GM04504 (cell line): ENCODE data around the gene ASXL2.
"Not testable (repeated sequence)": the region's sequence is repeated elsewhere in the genome, so short reads cannot be mapped to it uniquely, and the experiment has no call there.

Source experiments
- DNase-seq: peaks from one replicate; pipeline ENCODE4 v3.0.0-alpha.2; 2012; ENCODE audit warnings: low read depth

The ASXL2 gene

DNA sequence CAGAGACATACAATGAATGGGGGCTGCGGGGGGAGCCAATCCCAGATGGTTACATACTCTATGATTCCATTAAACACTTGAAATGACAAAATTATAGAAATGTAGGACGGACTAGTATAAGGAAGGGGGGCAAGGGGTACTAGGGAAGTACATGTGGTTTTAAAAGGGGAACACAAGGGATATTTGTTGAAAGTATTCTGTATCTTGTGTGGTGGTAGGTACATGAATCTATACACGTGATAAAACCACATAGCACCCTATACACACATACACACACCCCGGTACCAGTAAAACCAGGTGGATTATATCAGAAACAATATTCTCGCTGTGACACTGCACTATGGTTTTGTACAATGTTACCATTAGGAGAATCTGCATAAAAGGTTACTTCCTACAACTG lies 45.4 kb downstream of the ASXL2 start:
- DNase-seq = no peak

DNA sequence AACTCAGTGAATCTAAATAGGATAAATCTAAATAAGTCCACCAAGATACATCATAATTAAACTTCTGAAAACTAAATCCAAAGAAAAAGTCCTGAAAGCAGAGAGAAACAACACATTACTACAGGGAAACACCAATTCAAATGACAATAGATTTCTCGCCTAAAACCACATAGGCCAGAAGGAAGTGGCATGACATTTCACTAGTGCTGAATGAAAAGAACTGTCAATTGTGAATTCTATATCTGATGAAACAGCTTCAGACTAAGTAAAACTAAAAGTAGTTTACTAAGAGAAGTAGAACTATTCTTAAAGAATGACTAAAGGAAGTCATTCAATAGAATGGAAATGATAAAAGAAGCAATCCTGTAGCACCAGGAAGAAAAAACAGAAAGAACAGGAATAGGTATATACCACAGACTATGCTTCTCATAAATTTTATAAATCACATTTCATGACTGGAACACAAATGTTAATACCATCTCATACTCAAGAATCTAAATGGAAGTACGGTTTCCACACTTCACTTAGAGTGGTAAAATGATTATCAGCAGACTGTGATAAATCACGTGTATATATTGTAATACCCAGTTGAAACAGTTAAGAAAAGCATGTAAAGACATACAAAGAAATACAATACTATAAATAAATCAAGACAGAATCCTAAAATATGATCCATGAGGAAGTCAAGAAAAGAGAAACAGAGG lies 46.4 kb downstream of the ASXL2 start:
- DNase-seq = no peak

DNA sequence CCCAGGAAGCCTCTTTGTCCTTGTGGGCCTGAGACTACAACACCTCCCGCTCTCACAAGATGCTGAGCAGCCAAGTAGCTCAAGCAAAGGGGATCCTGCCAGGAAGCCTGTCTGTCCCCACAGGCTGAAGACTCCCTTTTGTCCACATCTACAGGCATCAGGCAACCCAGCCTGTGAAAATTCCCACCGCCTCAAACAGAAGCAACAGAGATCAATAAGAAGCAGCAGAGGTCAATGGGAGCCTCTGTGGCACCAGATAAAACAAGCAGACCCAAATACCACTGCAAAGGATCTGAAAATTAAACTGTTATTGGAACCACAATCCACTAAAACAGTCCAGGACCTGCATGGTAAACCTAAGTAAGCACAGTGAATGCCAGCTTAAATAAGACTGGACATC lies 48.5 kb downstream of the ASXL2 start:
- DNase-seq = no peak

DNA sequence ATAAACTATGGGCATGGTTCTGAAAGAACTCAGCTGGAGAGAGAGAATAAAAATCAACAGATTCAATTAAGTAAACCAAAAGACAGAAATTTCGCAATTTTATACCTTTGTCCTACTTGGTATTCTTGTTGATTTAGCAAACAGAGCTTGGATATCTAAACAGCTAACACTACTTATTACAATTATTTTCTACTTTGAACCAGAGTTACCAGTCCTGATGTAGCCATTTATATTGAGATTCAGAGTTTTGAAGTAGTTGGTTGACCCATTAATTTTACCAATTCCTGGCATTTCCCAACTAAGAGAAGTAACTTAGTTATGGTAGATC lies 48.9 kb downstream of the ASXL2 start:
- DNase-seq = no peak

DNA sequence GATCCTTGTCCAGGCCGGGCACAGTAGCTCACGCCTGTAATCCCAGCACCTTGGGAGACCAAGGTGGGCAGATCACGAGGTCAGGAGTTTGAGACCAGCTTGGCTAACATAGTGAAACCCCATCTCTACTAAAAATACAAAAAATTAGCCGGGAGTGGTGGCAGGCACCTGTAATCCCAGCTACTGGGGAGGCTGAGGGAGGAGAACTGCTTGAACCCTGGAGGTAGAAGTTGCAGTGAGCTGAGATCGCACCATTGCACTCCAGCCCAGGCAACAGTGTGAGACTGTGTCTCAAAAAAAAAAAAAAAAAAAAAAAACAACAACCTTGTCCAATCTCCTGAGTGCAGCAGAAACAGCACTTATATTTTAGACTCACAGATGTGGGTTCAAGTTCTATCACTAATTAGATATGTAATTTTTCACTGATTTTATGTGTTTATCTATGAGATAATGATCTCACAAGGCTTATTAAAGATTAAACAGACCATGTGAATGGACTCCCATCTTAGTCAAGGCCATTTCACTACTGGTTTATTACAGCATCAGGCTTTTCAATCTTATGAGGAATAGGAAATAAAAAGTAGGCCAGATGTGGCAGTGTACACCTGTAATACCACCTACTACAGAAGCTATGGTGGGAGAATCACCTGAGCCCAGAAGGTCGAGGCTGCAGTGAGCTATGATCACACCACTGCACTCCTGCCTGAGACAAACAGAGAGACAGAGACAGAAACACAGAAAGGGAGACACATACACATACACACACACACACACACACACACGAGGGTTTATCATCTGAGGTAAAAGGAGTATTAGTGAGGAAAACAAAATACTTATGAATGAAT lies 49.5 kb downstream of the ASXL2 start:
- DNase-seq = not testable (repeated sequence)

DNA sequence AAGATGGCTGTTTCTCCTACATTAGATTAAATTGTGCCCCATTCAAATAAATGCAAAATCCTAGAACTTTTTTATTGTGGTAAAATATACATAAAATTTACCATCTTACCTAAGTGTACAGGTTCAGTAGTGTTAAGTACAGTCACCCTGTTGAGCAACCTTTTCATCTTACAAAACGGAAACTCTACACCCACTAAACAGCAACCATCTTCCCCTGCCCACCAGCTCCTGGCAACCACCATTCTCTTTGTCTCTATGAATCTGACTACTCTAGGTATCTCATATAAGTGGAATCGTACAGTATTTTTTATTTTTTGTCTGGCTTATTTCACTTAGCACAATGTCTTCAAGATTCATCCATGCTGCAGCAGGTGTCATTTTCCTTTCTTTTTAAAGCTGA lies 53.0 kb downstream of the ASXL2 start:
- no peak for DNase-seq

DNA sequence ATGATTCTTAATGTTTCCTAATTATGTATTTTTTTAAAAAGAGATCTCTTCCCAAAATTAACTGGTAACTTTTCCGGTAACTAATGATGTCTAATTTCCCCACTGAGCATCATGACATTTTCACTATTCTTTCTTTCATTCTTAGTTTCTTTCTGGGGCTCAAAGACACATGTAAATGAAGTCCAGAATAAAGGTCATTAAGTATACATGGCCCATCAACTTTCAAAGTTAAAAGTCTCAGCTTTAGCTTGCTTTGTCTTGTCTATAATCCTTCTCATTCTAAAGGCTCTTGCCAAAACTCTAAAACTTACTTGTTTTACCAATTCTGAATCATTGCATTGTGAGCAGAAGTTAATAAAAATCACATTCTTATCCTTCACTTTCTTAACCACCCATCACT lies 53.6 kb downstream of the ASXL2 start:
- no peak for DNase-seq

DNA sequence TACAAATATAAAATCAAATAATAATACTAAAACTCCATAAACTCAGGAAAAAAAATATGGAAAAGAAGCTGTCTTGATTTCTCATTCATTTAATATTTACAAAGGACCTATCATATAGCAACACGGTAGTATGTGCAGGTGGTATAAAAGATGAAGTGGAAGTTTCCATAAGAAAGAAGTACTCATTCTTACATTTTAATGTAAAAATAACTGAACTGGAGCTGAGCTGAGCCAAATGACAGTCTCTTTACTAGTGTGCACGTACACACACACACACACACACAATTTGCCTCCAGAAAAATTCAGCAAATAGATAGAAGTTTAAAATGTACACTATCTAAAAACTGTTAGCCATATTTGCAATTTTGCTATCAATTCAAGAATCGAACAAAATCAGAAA lies 54.1 kb downstream of the ASXL2 start:
- no peak for DNase-seq

DNA sequence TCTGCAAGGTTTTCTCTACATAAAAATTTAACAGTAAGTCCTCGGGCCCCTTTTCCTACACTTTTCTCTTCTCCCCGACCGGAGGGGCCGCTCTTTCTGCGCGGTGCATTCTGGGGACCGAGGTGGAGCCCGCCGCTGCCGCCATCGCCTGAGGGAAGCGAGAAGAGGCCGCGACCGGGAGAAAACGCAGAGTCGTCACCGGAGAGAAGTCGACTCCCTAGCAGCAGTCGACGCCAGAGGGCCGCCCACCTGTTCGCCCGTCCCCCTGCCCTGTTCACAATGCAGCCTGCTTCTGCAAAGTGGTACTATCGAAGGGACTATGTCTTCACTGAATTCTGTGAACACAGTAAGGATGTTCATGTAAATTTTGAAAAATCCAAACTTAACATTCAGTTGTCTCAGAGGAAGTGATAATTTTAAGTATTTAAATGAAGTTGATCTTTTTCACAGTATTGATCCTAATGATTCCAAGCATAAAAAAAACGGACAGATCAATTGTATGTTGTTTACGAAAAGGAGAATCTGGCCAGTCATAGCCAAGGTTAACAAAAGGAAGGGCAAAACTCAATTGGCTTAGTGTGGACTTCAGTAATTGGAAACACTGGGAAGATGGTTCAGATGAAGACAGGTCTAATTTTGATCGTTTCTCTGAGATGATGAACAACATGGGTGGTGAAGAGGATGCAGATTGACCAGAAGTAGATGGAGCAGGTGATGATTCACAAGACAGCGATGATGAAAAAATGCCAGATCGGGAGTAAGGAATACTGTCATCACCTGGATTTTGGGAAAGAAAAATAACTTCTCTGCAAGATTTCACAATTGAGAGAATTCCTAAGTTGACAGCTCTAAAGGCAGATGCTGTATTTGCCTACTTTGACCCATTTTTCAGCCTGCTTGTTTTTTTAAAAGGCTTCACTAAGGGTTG lies 55.8 kb downstream of the ASXL2 start:
- no peak for DNase-seq

DNA sequence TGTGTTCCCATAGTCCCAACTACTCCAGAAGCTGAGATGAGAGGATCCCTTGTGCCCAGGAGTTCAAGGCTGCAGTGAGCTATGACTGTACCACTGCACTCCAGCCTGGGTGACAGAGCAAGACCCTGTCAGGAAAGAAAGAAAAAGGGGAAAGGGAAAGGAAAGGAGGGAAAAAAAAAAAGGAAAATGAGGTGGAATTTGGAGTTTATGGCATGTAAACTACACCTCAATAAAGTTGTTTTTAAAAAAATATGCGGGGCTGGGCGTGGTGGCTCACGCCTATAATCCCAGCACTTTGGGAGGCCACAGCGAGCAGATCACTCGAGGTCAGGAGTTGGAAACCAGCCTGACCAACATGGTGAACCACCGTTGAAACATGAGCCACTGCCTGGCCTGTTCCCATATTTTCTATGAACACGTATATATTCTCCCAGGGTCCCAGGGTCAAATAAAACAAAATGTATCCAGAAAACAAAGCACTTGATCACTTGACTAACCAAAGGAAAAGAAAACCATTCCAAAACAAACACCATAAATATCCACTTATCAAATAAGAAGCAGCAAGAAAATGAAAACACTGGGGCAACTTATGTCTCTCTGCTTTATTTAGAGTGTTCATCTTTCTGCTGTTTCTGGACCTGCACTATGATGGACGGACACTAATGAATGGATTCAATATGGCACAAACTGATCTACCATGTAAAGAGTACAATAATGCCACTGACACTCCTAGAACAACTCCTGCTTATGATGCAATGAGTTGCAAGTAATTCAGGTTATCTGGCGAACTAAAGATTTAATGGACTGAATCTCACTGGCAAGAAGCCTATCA lies 56.8 kb downstream of the ASXL2 start:
- DNase-seq = no peak

DNA sequence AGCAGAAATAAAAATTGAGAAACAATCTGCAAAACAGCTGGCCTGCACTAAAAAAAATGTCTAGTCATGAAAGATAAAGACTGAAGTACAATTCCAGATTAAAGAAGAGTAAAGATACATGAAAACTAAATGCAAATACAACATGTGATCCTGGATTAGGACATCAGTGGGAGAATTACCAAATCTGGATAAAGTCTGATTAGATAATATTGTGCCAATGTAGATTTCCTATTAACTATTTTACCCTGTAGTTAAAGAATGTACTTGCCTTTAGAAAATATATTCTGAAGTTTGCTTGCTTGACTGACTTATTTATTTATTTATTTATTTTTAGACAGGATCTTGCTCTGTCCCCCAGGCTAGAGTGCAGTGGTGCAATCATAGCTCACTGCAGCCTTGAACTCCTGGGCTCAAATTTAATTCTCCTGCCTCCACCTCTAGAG lies 58.7 kb downstream of the ASXL2 start:
- DNase-seq = no peak

DNA sequence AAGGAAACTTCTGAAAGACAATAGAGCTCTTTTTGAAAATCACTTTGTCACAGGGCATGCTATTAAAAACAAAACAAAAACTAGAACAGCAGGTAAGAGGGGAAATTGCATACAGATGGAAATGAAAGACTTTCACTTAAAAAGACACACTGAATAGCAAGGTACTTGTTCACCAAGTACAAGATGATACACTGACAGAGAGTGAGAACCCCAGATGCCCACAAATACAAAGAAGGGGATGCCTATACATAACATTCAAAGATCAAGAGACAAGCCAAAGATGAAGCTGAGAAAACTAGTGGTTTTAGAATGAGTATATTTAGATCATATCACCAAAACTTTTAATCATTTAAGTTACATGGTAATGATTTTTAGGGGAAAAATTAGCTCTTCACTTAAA lies 60.7 kb downstream of the ASXL2 start:
- DNase-seq = no peak

DNA sequence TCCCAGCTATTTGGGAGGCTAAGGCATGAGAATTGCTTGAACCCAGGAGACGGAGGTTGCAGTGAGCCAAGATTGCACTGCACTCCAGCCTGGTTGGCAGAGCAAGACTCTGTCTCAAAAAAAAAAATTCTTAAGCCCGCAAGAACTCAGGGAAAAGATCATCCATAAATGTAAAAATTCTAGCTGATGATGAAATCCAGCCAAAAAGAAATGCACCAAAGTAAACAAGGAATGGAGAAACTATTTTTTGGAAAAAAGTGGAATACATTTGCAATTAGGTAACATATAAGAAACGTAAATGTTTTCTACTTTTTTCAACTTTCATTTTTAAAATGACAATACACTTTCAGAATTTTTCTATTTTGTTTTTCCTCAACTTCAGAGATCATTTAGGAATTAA lies 61.3 kb downstream of the ASXL2 start:
- DNase-seq = no peak

DNA sequence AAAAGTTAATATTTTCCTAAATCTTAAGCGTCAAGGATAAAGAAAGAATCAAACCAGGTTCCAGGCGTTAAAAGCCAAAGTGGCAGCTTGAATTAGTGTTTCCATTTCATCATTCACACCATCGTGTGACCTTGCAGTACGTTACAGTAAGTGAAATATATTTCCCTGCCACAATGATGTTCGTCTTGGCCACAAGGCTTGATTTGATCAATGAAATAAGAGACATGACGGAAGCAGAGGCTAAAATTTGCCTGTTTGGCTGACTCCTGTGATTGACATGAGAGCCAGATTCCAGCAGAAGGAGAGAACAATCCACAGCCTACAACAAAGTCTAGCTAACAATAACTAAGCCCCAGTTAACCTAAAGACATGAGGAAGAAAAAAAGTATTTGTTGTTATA lies 62.0 kb downstream of the ASXL2 start:
- DNase-seq = no peak

DNA sequence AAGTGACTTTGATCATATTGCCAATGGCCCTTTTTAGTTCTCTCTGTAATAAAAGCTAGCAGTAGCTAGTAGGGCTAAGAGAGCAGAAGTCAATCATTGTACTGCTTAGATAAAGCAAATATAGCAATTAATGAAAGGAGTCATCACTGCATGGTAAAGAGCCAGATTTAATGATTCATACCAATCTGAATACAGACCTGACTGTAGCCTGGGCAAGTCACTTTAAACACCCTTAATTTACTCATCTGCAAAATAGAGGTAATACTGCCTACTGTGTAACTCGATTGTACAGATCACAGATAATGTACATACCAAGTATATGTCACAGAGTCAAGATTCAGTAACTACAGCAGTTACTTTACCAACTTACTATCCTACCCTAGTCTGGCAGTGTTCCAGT lies 63.6 kb downstream of the ASXL2 start:
- no peak for DNase-seq

DNA sequence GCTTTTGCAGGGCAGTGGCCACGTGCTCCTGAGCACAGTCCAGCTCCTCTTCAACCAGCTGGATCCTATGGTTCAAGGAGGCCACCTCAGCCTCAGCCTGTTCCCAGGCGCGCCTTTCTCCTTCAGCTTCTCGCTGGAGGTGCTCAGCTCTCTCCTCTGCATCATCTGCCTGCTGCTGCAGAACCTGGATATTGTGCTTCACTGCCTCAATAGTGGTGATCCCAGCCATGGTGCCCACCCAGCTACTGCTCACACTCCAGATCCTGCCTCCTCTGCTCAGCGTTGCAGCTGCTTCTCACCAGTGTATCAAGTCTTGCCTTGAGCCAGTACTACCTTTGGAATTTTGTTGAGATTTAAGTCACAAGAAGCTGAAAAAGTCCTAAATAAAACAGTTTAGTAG lies 67.9 kb downstream of the ASXL2 start:
- DNase-seq = no peak

DNA sequence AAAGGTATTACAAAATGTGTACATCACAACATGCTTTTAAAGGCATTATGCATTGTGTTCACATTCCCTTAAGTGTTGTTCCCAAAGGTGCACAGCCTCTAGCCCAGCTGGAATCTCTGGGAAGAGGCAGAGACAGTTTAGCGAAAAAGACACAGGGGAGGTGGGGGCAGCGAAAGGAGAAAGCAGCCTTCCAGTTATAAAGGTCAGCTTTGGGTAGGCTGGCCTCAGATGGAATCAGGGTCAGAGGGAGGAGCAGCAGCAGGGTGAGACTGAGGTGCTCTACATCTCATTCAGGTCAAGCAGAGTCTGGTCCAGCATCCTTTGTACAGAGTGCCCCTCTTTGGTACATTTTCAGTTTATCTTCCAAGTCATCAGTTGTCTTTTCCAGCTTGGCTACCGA lies 68.6 kb downstream of the ASXL2 start:
- no peak for DNase-seq

DNA sequence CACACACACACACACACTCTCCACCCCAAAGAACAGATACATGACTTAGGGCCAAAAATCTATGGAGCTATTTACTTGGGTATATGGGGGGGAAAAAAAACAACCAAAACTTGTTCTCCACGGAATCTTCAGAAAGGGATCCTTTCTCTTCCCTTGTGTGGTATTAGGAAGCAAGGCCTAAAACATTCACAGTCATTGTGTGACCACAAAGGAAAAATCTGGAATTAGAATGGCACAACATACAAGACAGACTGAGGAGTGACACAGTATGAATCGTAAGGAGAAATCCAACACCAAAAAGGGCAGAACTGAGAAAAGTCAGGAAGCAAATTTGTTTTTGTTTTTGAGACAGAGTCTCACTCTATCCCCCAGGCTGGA lies 70.3 kb downstream of the ASXL2 start:
- no peak for DNase-seq

DNA sequence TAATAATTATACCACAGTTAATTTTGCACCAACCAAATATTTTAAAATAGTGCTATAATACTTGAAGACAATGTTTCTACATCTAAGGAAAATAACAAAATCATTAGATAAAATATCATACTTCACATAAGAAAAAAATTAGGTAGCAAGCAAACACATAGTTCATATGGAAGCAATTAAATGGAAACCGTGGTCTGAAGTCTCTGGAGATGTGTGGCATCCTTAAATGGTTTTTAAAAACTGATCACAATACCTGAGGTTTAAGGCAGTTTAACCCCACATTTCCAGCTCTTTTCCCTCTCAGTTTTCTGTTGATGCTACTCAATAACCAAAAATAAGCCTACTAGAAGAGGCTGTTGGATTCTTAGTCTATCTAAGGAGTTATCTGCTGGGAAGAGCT lies 71.3 kb downstream of the ASXL2 start:
- DNase-seq = no peak

DNA sequence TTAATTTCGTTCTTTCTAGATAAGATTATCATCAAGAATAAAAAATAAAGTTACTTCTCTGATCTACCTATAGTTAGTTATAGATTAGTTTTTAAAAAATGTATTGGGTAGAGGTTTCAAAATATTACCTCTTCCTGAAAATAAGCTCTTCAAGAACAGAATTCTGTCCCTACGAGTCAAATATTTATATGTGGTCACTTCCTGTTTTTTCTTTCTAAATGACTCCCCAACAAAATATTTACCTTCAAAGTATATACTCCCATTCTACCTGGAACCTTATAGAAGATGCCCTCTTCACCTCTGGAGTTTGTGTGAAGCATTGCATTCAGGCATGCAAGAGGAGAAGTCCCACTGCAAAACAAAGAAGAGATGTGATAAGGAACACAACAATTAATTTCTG lies 72.3 kb downstream of the ASXL2 start:
- no peak for DNase-seq

DNA sequence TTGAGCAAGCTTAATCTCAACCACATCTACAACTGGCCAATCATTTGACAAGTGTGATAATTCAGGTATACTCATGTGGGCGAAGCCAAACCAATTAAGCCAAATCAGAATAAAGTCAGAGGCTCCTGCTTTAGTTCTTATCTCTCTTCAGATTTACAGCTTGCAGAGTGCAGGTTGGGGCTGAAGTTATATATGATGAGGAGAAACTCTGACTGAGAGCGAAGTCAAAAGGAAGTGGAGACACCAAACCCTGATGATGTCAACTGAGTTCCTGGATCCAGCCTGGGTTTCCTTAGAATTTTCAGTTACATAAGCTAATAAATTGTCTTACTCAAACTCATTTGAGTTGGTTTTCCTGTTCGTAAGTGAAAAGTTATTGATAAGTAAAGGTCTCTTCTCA lies 73.9 kb downstream of the ASXL2 start:
- no peak for DNase-seq

DNA sequence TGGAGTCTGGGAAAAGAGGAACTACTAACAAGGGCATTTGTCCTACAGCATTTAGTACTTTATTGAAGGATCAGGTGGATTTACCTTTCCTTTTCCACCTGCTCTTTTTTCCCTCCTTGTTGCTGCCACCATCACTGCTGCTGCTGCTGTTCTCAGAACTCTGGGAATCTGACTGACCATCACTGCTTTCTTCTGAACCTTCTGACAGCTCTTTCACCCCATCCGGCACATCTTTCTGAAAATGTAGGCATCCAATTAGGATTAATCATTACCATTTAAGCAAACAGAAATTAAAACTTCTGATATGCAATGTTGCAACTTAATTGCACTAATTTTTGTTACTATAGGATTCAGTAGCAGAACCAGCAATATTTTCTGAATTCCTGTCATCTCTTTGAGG lies 79.0 kb downstream of the ASXL2 start:
- DNase-seq = no peak
